ENCODE results near the gene PDCD1. TPM values are rescaled to one million over a fixed set of nuclear protein-coding genes. Genes with fewer than 3 reads are reported as not detected.

Gene PDCD1
- polyA plus RNA-seq, 1 donor (not counting 4 experiments of a cell fraction or from before 2014, with no cell fraction given), result not detected

DNA sequence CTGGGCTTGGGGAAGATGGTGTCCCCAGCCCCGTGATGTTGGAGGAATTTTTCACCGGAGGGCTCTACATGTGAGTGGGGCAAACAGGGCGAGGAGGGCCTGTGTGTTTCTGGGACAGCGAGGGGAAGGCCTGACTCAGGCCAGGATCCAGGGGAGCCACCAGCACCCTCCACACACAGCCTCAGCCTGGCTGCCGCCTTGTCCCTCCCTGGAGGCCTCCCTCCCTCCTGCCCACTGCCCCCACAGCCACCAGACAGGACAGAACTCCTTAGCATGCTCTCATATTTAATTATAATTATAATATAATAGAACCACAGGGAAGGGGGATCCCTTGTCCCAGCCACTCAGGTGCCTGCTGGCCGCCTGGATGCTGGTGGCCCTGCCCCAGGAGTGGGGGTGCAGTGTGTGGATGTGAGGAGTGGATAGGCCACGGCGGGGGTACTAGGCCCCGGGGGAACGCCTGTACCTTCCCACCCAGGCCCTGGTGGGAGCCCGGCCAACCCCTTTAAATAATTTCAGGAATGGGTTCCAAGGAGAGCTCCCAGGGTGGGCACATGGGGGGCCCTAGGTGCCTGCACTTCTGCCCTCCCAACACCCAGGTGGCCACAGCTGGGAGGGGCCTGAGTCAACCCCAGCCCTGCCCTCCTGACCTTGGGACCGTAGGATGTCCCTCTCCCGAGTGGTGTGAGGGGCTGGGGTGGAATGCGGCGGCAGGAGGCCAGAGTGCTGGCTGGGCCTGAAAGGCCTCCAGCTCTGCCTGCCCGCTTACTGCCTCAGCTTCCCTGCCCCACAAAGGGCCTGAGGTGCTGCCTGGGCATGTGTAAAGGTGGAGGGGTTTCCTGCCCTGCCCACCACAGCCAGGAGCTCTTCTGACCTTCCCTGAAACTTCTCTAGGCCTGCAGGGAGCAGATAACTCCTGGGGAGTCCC, 8.8 kb downstream of the PDCD1 start:
- Histone ChIP-seq H3K4me3 (ENCODE audit: control insufficient read depth in 2 of 3, extremely low read depth in 1 of 3, insufficient read depth in 2 of 3, low read depth in 1 of 3, low read length in 3 of 3) (no peak overlapping the region), H3K4me2 (ENCODE audit: control insufficient read depth, extremely low read depth, insufficient read depth, low read depth, low read length) (no peak overlapping the region), H3K27ac (ENCODE audit: control insufficient read depth, insufficient read depth, low read length) (no peak overlapping the region), H3K36me3 (ENCODE audit: control insufficient read depth in 2 of 2, extremely low read depth in 1 of 2, insufficient read depth in 2 of 2, low read length in 2 of 2) (no peaks in the 10 kb centered on the region), H3K9ac (ENCODE audit: control insufficient read depth, extremely low read depth, insufficient read depth, low read length) (no peak overlapping the region), H3K79me2 (ENCODE audit: control insufficient read depth, insufficient read depth, low read length) (no peaks in the 10 kb centered on the region), H4K20me1 (ENCODE audit: control insufficient read depth, extremely low read depth, insufficient read depth, low read length) (no peaks in the 10 kb centered on the region), H3K9me1 (ENCODE audit: control insufficient read depth, extremely low read depth, insufficient read depth, low read length) (no peaks in the 10 kb centered on the region), H2AFZ (ENCODE audit: control insufficient read depth, low read length) (no peak overlapping the region), H3K27me3 (ENCODE audit: control insufficient read depth, extremely low read depth, insufficient read depth, low read length) (peaks cover 19% of the 10 kb centered on the region), H3K4me1 (ENCODE audit: control insufficient read depth, extremely low read depth, insufficient read depth, low read length) (no peaks in the 10 kb centered on the region), H3K9me3 (ENCODE audit: control insufficient read depth, low read depth, low read length) (no peaks in the 10 kb centered on the region)
- TF ChIP-seq, protein P1, sequence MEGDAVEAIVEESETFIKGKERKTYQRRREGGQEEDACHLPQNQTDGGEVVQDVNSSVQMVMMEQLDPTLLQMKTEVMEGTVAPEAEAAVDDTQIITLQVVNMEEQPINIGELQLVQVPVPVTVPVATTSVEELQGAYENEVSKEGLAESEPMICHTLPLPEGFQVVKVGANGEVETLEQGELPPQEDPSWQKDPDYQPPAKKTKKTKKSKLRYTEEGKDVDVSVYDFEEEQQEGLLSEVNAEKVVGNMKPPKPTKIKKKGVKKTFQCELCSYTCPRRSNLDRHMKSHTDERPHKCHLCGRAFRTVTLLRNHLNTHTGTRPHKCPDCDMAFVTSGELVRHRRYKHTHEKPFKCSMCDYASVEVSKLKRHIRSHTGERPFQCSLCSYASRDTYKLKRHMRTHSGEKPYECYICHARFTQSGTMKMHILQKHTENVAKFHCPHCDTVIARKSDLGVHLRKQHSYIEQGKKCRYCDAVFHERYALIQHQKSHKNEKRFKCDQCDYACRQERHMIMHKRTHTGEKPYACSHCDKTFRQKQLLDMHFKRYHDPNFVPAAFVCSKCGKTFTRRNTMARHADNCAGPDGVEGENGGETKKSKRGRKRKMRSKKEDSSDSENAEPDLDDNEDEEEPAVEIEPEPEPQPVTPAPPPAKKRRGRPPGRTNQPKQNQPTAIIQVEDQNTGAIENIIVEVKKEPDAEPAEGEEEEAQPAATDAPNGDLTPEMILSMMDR (optimal IDR thresholded peaks at IDR 0.05 in 1 of 3, IDR thresholded peaks at IDR 0.05 in 1 of 3, conservative IDR thresholded peaks at IDR 0.05 in 1 of 3; ENCODE audit: extremely low read depth in 1 of 3, insufficient read depth in 2 of 3, low read length in 3 of 3), result no peak
- no peak for TF ChIP-seq EZH2 (IDR thresholded peaks at IDR 0.05; ENCODE audit: low read length)
- DNase-seq (ENCODE audit: low read depth, low spot score) (no peak), FAIRE-seq (no peak)
- dilution Hi-C loops (cut with MboI; ENCODE audit: extremely low pct_ligation_motif_present, low sequenced_read_pairs), result no loop called here

DNA sequence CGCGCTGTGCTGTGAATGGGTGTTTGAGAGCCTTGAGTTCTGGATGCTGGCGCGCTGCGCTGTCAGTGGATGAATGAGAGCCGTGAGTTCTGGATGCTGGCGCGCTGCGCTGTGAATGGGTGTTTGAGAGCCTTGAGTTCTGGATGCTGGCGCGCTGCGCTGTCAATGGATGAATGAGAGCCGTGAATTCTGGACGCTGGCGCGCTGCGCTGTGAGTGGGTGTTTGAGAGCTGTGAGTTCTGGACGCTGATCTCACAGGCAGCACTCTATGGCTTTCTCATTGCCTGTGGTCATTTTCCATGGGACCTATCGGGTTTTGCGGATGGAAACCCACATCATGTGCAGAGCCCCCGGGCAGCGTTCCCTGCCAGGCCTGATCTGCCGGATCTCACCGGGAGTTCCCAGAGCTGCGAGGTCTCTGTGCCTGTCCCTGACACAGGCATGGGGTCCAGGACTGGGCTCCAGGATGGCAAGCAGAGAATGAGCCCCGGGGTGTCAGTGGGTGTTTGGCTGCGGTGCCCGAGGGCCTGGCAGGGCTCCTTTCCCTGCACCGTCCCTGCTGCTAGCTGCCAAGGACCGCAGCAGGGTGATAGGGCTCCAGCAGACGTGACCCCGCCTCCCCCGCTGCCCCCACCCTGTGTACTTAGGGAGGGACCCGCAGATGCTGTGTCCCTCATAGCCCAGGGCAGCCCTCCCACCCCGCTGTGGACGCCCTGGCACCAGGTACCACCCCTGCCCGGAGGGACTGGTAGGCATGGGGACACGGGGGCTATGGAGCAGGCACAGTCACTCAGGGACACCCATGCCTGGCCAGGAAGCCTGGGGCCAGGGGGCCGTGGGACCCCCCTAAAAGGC, 9.7 kb downstream of the PDCD1 start:
- DNase-seq (ENCODE audit: low read depth, low spot score) (no peak), FAIRE-seq (no peak)
- Histone ChIP-seq H3K4me2 (ENCODE audit: control insufficient read depth, extremely low read depth, insufficient read depth, low read depth, low read length) (no peak overlapping the region), H3K27ac (ENCODE audit: control insufficient read depth, insufficient read depth, low read length) (no peak overlapping the region), H3K4me1 (ENCODE audit: control insufficient read depth, extremely low read depth, insufficient read depth, low read length) (no peaks in the 10 kb centered on the region), H3K9ac (ENCODE audit: control insufficient read depth, extremely low read depth, insufficient read depth, low read length) (no peak overlapping the region), H3K79me2 (ENCODE audit: control insufficient read depth, insufficient read depth, low read length) (no peaks in the 10 kb centered on the region), H2AFZ (ENCODE audit: control insufficient read depth, low read length) (no peak overlapping the region), H3K36me3 (ENCODE audit: control insufficient read depth in 2 of 2, extremely low read depth in 1 of 2, insufficient read depth in 2 of 2, low read length in 2 of 2) (no peaks in the 10 kb centered on the region), H3K9me3 (ENCODE audit: control insufficient read depth, low read depth, low read length) (no peaks in the 10 kb centered on the region), H3K27me3 (ENCODE audit: control insufficient read depth, extremely low read depth, insufficient read depth, low read length) (peaks cover 26% of the 10 kb centered on the region), H4K20me1 (ENCODE audit: control insufficient read depth, extremely low read depth, insufficient read depth, low read length) (peaks cover 3% of the 10 kb centered on the region), H3K9me1 (ENCODE audit: control insufficient read depth, extremely low read depth, insufficient read depth, low read length) (no peaks in the 10 kb centered on the region), H3K4me3 (ENCODE audit: control insufficient read depth in 2 of 3, extremely low read depth in 1 of 3, insufficient read depth in 2 of 3, low read depth in 1 of 3, low read length in 3 of 3) (no peak overlapping the region)
- dilution Hi-C loops (cut with MboI; ENCODE audit: extremely low pct_ligation_motif_present, low sequenced_read_pairs), result no loop called here
- TF ChIP-seq, protein P1 (optimal IDR thresholded peaks at IDR 0.05 in 1 of 3, IDR thresholded peaks at IDR 0.05 in 1 of 3, conservative IDR thresholded peaks at IDR 0.05 in 1 of 3; ENCODE audit: extremely low read depth in 1 of 3, insufficient read depth in 2 of 3, low read length in 3 of 3), result no peak
- no peak for TF ChIP-seq EZH2 (IDR thresholded peaks at IDR 0.05; ENCODE audit: low read length)

Data from keratinocyte (primary cell).